HEK293 (cell line): Measurements from ENCODE around the gene KCNAB2.
A peak's percentile ranks its signal among the peaks of the same experiment; 100 is the strongest.

Source experiments
- CTCF ChIA-PET: fragments of 350-600 bp; formaldehyde crosslinking; extraction: SDS; loops from one replicate; lab custom pipeline; 2021; ENCODE audit warnings: antibody characterized with exemption; lab: Yijun Ruan, JAX
- POLR2A ChIA-PET: fragments of 300-600 bp; formaldehyde crosslinking; extraction: SDS; loops from one replicate; lab custom pipeline; 2020; ENCODE audit warnings: antibody characterized with exemption, inconsistent platforms; lab: Yijun Ruan, JAX
- H3K27ac ChIP-seq: fragments of 200-500 bp; sonication (Bioruptor generic); 2 replicates; pipeline ENCODE4 v1.5.1; 2014; ENCODE audit warnings: low read depth, low read length, control low read depth, inconsistent platforms; ENCODE audit errors: extremely low read depth
- H3K36me3 ChIP-seq, 2 experiments: fragments of 200-500 bp in 1 of 2; sonication (Bioruptor generic) in 1 of 2; 1 replicate in 1 of 2; 2 replicates in 1 of 2; pipeline ENCODE4 v1.5.1; 2014 to 2017; ENCODE audit warnings: inconsistent platforms in 2 of 2, low read length in 2 of 2; ENCODE audit not compliant: control insufficient read depth in 2 of 2, insufficient read depth in 1 of 2
- H3K4me1 ChIP-seq: fragments of 200-500 bp; sonication (Bioruptor generic); 2 replicates; pipeline ENCODE4 v1.5.1; 2014; ENCODE audit warnings: mild to moderate bottlenecking, low read length, inconsistent platforms; ENCODE audit not compliant: control insufficient read depth, insufficient read depth
- H3K4me3 ChIP-seq: 2 replicates; pipeline ENCODE4 v1.5.1; 2011; ENCODE audit warnings: low read depth, mild to moderate bottlenecking, control low read depth, low read length, moderate library complexity
- H3K9me3 ChIP-seq: fragments of 200-500 bp; sonication (Bioruptor generic); 2 replicates; pipeline ENCODE4 v1.5.1; 2014; ENCODE audit warnings: low read depth, low read length, inconsistent platforms; ENCODE audit not compliant: control insufficient read depth, insufficient read depth
- ATF2 ChIP-seq: fragments of 450-650 bp; formaldehyde crosslinking; IDR thresholded peaks from 2 replicates; pipeline ENCODE4 v1.5.1; 2016; ENCODE audit warnings: missing biosample characterization, missing genetic modification characterization, low read depth
- CTCF ChIP-seq: fragments of 450-650 bp; formaldehyde crosslinking; IDR thresholded peaks from 2 replicates; pipeline ENCODE4 v1.5.1; 2016; ENCODE audit warnings: missing biosample characterization, missing genetic modification characterization
- IKZF3 ChIP-seq: fragments of 450-650 bp; IDR thresholded peaks from 2 replicates; pipeline ENCODE4 v1.5.0; 2018; ENCODE audit warnings: missing biosample characterization, mild to moderate bottlenecking, missing genetic modification characterization, moderate library complexity
- KLF10 ChIP-seq: fragments of 450-650 bp; IDR thresholded peaks from 2 replicates; pipeline ENCODE4 v1.5.1; 2018; ENCODE audit warnings: missing biosample characterization, mild to moderate bottlenecking, missing genetic modification characterization
- KLF8 ChIP-seq: fragments of 450-650 bp; formaldehyde crosslinking; IDR thresholded peaks from 2 replicates; pipeline ENCODE4 v1.5.1; 2016; ENCODE audit warnings: missing biosample characterization, missing genetic modification characterization
- ZBTB20 ChIP-seq: fragments of 450-650 bp; formaldehyde crosslinking; IDR thresholded peaks from 2 replicates; pipeline ENCODE4 v1.5.1; 2016; ENCODE audit warnings: missing biosample characterization, missing genetic modification characterization
- ZNF155 ChIP-seq: fragments of 450-650 bp; formaldehyde crosslinking; IDR thresholded peaks from 2 replicates; pipeline ENCODE4 v1.5.1; 2016; ENCODE audit warnings: missing biosample characterization, missing genetic modification characterization
- ZNF211 ChIP-seq: fragments of 450-650 bp; formaldehyde crosslinking; IDR thresholded peaks from 2 replicates; pipeline ENCODE4 v1.5.1; 2016; ENCODE audit warnings: low read depth, missing biosample characterization, missing genetic modification characterization
- ZNF521 ChIP-seq: fragments of 450-650 bp; formaldehyde crosslinking; IDR thresholded peaks from 2 replicates; pipeline ENCODE4 v1.5.1; 2017; ENCODE audit warnings: missing biosample characterization, mild to moderate bottlenecking, missing genetic modification characterization
- ZNF639 ChIP-seq: fragments of 450-650 bp; formaldehyde crosslinking; IDR thresholded peaks from 2 replicates; pipeline ENCODE4 v1.5.1; 2016; ENCODE audit warnings: missing biosample characterization, missing genetic modification characterization
- ZNF785 ChIP-seq: fragments of 450-650 bp; formaldehyde crosslinking; IDR thresholded peaks from 2 replicates; pipeline ENCODE4 v1.5.1; 2016; ENCODE audit warnings: missing biosample characterization, missing genetic modification characterization

Gene KCNAB2

GRCh38 chr1:6098303-6099215, 52.9 kb downstream of the KCNAB2 start:
- Histone ChIP-seq H3K36me3 (no peaks in the 10 kb centered on the region), H3K27ac (no peak overlapping the region), H3K9me3 (no peaks in the 10 kb centered on the region), H3K4me3 (no peak overlapping the region), H3K4me1 (no peaks in the 10 kb centered on the region)
- no peak for TF ChIP-seq ZNF211 (tag by site-specific recombination)
- TF ChIP-seq ATF2 (tag by site-specific recombination) = 0 out of 2 replicates have a peak, but pooled peaks have one; percentile 16
- ChIA-PET CTCF (no interaction called here), POLR2A (no interaction called here)

- Histone ChIP-seq H3K4me1 (no peaks in the 10 kb centered on the region), H3K4me3 (no peak overlapping the region), H3K36me3 (no peaks in the 10 kb centered on the region), H3K9me3 (no peaks in the 10 kb centered on the region), H3K27ac (no peak overlapping the region)
- ChIA-PET CTCF (no interaction called here), POLR2A (no interaction called here)
- TF ChIP-seq ZNF639 (tag by site-specific recombination) (no peak), ZNF155 (no peak), KLF8 (tag by site-specific recombination) (no peak), ZNF785 (tag by site-specific recombination) (no peak), ZNF521 (tag by site-specific recombination) (no peak), ZBTB20 (no peak)
These were observed 53.6 kb downstream of the KCNAB2 start for GRCh38 chr1:6099297-6099696.

- POLR2A ChIA-PET = no interaction called here
- H3K4me1 ChIP-seq = no peaks in the 10 kb centered on the region
- no peaks in the 10 kb centered on the region for H3K36me3 ChIP-seq
- TF ChIP-seq IKZF3 (tag by site-specific recombination) (no peak), KLF10 (tag by site-specific recombination) (no peak), CTCF (tag by site-specific recombination) (0 out of 2 replicates have a peak, but pooled peaks have one; percentile 29)
- TF ChIP-seq, all 188 proteins: peak for 1
- CTCF ChIA-PET = interaction anchor here (0.6 to 0.9 kb wide), 3 partner anchors 65 to 149 kb away, joined by 3 to 4 read pairs (median 3); no protein-coding TSS in a partner anchor
- no peaks in the 10 kb centered on the region for H3K9me3 ChIP-seq
- no peak overlapping the region for H3K4me3 ChIP-seq
- H3K27ac ChIP-seq = no peak overlapping the region
These were observed 54.4 kb downstream of the KCNAB2 start for GRCh38 chr1:6099787-6100765.
